Fibroblast of upper back skin (primary cell): ENCODE results near the gene MLST8.
"Not testable (repeated sequence)": the region's sequence is repeated elsewhere in the genome, so short reads cannot be mapped to it uniquely, and the experiment has no call there.

ENCODE experiments used
- DNase-seq: peaks from one replicate; pipeline ENCODE4 v3.0.0-alpha.2; 2013

The MLST8 gene

DNA sequence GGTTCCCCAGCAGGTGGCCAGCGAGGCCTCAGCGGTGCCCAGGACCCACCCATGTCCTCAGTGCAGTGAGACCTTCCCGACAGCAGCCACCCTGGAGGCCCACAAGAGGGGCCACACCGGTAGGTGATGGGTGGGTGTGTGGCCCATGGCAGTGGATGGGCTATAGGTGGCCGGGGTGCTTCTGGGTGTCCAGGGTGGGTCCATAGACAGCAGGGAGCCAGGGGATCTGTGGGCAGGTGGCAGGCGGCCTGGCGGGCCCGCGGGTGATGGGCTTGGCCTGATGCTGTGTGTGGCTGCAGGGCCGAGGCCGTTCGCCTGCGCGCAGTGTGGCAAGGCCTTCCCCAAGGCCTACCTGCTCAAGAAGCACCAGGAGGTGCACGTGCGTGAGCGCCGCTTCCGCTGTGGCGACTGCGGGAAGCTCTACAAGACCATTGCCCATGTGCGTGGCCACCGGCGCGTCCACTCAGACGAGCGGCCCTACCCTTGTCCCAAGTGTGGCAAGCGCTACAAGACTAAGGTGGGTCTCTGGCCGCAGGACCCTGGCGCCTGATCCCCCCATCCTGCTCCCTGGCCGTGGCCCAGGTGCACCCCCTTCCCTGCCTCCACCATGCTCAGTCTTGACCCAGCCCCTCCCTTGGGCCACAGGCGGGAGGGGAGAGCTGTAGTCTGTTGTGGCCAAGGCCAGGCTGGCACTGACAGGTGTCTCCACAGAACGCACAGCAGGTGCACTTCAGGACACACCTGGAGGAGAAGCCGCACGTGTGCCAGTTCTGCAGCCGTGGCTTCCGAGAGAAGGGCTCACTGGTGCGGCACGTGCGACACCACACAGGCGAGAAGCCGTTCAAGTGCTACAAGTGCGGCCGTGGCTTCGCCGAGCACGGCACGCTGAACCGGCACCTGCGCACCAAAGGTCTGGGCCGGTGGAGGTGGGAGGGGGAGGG is 28.9 kb downstream of the MLST8 start:
- DNase-seq = no peak

GRCh38 chr16:2234813-2235170 is 29.5 kb downstream of the MLST8 start:
- DNase-seq = no peak

GRCh38 chr16:2235234-2235651 is 30.0 kb downstream of the MLST8 start:
- no peak for DNase-seq

DNA sequence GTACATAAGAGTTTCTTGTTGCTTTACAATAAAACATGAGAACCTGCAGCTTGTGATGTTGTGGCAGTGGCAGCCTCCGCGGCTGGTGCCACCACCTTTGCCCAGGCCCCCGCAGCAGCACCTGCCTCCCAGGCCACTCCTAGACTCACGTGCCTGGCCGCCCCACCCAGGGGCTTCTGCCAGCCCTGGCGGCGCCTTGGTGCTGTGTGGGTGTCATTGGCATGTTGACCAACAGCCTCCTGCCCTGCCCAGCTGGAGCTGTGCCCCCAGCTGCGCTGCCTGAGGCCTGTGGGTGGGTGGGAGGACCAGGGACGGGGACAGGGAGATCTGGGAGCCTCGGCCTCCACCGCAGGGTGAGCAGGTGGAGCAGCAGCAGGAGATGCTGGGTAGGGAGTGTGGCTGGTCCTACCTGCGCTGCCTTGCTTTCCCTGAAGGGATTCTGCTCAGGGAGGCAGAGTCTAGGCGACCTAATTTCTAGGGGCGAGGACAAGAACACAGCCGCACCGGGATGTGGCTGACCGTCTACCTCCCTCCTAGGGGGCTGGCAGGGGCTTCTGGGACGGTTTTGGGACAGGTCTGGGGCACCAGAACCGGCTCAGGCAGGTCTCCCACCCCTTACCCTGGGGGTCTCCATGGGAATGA is 30.6 kb downstream of the MLST8 start:
- DNase-seq = no peak

DNA sequence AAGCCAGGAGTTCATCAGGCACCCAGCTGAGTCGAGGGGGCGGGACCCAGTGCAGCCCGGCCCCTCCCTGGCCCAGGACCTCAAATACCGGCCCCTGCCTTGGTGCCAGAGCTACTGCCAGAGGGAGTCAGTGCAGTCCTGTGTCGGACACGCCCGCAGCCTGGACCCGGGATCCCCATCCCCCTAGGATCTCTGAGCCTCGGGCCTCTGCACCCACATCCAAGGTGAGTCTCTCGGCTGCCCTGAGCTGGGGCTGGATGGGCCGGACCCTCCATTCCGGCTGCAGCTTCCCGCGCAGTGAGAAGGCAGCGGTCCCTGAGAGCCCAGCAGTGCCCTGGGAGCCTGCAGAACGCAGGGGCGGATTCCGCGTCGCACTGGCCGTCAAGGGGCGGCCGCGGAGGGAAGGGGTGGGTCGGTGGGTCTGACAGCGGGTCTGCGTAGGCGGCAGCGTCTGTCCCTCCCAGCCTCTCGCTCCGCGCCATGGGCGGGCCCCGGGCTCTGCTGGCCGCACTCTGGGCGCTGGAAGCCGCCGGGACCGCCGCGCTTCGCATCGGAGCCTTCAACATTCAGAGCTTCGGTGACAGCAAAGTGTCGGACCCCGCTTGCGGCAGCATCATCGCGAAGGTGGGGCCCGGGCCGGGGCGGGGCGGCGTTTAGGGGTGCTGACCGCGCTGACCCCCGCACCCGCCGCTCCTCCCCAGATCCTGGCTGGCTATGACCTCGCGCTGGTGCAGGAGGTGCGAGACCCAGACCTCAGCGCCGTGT is 31.3 kb downstream of the MLST8 start, which contains the start of gene DNASE1L2:
DNASE1L2 (plus strand) TSS at position 108 of the 765 bp plus-strand sequence; CDS start at position 481, 373 bp downstream.
- DNase-seq = no peak

DNA sequence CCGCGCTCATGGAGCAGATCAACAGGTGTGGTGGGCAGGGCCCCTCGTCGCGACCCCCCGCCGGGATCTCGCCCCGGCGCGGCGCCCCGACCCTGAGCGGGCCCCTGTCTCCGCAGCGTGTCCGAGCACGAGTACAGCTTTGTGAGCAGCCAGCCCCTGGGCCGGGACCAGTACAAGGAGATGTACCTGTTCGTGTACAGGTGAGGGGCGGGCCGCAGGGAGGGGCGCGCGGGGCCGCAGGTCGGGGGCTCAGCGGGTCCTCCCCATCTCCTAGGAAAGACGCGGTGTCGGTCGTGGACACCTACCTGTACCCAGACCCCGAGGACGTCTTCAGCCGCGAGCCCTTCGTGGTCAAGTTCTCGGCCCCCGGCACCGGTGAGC is 31.8 kb downstream of the MLST8 start:
- DNase-seq = no peak

DNA sequence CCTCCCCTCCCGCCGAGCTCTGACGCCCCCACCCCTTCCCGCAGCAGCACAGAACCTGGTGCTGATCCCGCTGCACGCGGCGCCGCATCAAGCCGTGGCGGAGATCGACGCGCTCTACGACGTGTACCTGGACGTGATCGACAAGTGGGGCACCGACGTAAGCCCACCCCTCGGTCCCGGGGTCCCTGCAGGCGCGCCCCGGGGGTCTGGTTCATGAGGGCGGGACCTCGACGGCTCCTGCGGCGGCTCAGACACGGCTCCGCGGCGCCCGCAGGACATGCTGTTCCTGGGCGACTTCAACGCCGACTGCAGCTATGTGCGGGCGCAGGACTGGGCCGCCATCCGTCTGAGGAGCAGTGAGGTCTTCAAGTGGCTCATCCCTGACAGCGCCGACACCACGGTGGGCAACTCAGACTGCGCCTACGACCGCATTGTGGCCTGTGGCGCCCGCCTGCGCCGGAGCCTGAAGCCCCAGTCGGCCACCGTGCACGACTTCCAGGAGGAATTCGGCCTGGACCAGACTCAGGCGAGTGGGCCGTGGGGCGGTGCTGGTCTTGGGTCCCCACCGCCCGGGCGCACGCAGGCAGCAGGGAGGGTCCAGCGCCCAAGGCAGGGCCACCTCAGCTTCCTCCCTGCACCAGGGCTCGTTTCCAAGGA is 32.4 kb downstream of the MLST8 start:
- DNase-seq = no peak

GRCh38 chr16:2238150-2238837 is 33.0 kb downstream of the MLST8 start:
- no peak for DNase-seq

- no peak for DNase-seq
Measured at GRCh38 chr16:2238838-2239675, 33.8 kb downstream of the MLST8 start.

- not testable (repeated sequence) for DNase-seq
Measured at GRCh38 chr16:2240331-2240730, 35.1 kb downstream of the MLST8 start.

GRCh38 chr16:2242598-2242997 is 37.3 kb downstream of the MLST8 start:
- DNase-seq = no peak

DNA sequence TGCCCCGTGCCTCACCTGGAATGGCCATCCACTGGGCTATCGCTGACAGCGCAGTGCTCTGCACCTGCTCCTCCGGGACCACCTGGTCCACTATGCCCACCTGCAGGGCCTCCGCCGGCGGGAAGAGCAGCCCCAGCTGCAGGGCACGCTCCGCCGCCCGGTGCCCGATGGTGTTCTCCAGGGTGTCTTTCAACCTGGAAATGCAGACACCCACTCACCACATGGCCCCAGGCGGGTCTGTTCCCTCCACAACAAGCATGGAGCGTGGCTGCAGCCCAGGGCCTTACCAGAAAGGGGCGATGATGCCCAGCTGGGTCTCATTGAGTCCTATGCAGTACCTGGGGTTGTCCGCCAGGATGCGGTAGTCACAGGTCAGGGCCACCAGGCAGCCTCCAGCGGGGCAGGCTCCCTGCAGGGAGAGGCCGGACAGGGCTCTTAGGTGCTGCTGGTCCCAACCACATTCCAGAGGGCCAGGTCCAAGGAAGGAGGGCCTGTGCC is 37.8 kb downstream of the MLST8 start:
- DNase-seq = no peak

DNA sequence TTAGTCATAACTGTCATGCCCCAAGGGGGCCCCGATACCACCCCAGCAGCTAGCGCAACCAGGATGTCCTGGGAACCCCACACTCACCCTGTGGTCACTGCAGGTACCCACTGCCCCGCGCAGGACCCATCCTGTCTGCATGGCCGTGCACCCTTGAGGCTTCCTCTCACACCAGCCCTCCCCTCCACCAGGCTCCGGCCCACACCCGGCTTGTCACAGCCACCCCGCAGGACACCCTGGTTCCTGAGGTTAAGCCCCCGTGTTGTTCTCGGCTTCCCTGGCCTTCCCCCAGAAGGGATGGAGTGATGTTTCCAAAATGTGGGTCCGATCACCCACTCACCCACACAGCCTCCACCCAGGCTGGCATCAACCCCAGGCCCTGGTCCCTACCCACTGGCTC is 38.5 kb downstream of the MLST8 start:
- no peak for DNase-seq

GRCh38 chr16:2244301-2244700 is 39.0 kb downstream of the MLST8 start:
- DNase-seq = no peak

- DNase-seq = no peak
Measured at GRCh38 chr16:2244926-2245795, 39.9 kb downstream of the MLST8 start.

- no peak for DNase-seq
Measured at GRCh38 chr16:2246301-2246885, 41.1 kb downstream of the MLST8 start.

DNA sequence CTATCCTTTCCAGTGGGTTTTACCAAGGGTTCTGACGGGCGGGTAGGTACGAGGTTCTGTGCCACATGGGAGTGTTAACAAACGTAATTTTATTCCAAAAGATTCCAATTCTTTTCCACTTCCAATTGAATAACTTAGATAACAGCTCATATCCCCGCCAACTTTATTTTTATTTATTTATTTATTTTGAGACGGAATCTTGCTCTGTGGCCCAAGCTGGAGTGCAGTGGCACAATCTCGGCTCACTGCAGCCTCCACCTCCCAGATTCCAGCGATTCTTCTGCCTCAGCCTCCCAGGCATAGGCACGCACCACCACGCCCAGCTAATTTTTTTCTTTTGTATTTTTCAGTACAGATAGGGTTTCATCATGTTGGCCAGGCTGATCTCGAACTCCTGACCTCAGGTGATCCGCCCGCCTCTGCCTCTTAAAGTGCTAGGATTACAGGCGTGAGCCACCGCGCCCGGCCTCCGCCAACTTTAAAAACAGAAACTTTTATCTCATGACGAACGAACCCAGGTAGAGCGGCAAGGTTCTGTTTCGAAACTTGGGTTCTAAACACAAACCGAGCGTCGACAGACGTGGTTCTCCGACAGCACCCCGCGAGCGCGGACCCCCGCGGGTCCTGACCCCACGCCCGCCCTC is 45.5 kb downstream of the MLST8 start:
- DNase-seq = no peak

DNA sequence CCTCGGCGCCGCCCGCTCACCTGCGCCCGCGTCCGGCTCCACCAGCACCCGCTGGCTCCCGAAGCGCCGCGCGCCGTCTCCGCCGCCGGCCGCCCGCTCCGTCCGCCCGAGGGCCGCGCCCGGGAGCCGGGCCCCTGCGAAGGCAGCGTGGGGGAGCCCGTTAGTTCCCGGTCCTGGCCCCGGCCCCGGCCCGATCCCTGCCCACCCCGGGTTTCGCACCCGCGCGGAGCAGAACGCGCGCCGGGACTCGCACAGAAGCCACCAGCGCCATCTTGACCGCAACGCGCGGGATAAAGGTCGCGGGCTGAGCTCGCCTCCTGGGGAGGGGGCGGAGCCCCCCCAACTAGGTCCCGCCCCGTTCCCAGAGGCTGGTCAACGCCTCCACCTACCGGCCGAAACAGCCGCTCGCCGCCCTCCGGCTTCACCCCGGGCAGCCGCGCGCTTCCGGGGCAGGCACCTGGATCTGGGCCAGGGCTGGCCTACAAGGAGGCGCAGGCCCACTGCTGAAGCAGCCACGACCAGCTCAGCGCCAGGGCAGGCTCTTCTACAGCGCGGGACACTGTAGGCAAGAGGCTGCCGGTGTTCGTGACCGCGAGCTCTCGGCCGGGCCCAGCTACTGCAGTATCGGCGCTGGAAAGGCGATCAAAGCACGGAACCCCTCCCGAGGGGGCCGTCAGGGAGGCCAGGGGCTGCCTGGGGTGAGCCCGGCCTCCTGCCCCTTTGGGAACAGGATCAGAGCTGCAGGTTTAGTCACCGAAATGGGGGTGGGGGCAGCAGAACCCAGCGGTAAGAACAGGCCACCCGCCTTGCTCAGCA is 46.2 kb downstream of the MLST8 start, which contains the start of gene ECI1:
ECI1 (minus strand) TSS at position 292 of the 816 bp plus-strand sequence; CDS start at position 271, 21 bp downstream.
- DNase-seq = peak; percentile 90
